ENCODE data around the gene CLEC16A.
"Not testable (repeated sequence)": the region's sequence is repeated elsewhere in the genome, so short reads cannot be mapped to it uniquely, and the experiment has no call there.

Gene CLEC16A

DNA sequence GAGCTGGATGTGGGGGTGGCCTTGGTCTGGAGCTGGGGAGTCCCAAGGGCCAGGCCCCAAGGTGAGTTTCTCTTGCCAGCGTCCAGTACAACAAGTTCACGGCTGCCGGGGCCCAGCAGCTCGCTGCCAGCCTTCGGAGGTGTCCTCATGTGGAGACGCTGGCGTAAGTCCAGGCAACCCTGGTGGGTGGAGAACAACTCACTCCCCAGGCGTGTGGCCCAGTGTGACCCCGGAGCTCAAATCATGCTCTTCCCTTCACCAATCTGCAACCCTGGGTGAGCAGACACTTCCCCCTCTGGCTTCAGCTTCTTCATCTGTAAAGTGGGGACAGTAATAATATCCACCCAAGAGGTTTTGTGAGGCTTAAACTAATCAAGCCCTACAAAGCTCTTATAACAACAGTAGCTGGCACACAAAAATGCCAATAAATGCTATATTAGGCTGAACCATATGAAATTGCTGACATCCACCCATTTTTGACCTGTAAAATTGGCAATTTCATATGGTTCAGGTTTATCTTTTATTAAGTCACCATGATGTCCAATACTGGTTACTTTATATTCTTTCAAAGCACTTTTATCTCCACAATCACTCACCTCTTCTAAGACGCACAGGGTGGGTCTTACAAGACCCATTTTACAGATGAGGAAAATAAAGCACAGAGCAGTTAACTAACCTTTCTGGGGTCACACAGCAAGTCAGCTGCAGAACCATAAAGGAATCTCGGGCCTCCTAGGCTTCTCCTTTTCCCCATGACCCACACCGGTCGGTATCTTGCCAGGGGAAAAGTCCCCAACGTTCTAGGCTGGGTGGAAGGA, 21.8 kb upstream of the CLEC16A start:
- Histone ChIP-seq H3K27me3 (ENCODE audit: insufficient read depth, low read depth) (no peaks in the 10 kb centered on the region), H4K20me1 (ENCODE audit: insufficient read depth) (no peaks in the 10 kb centered on the region), H3K36me3 (ENCODE audit: insufficient read depth) (no peaks in the 10 kb centered on the region), H3K9ac (no peak overlapping the region), H3K4me1 (ENCODE audit: low read depth, poor library complexity, severe bottlenecking) (peaks cover 14% of the 10 kb centered on the region), H3K4me3 (IDR thresholded peaks at IDR 0.05; ENCODE audit: insufficient read depth, low read depth, low read length) (no peak overlapping the region), H3K79me2 (ENCODE audit: insufficient read depth, low read depth) (no peaks in the 10 kb centered on the region), H3K27ac (no peak overlapping the region), H3K4me2 (no peak overlapping the region), H2AFZ (ENCODE audit: low read depth) (no peak overlapping the region)
- TF ChIP-seq, protein P1, sequence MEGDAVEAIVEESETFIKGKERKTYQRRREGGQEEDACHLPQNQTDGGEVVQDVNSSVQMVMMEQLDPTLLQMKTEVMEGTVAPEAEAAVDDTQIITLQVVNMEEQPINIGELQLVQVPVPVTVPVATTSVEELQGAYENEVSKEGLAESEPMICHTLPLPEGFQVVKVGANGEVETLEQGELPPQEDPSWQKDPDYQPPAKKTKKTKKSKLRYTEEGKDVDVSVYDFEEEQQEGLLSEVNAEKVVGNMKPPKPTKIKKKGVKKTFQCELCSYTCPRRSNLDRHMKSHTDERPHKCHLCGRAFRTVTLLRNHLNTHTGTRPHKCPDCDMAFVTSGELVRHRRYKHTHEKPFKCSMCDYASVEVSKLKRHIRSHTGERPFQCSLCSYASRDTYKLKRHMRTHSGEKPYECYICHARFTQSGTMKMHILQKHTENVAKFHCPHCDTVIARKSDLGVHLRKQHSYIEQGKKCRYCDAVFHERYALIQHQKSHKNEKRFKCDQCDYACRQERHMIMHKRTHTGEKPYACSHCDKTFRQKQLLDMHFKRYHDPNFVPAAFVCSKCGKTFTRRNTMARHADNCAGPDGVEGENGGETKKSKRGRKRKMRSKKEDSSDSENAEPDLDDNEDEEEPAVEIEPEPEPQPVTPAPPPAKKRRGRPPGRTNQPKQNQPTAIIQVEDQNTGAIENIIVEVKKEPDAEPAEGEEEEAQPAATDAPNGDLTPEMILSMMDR (conservative IDR thresholded peaks at IDR 0.05; ENCODE audit: low read depth, low read length) = no peak

DNA sequence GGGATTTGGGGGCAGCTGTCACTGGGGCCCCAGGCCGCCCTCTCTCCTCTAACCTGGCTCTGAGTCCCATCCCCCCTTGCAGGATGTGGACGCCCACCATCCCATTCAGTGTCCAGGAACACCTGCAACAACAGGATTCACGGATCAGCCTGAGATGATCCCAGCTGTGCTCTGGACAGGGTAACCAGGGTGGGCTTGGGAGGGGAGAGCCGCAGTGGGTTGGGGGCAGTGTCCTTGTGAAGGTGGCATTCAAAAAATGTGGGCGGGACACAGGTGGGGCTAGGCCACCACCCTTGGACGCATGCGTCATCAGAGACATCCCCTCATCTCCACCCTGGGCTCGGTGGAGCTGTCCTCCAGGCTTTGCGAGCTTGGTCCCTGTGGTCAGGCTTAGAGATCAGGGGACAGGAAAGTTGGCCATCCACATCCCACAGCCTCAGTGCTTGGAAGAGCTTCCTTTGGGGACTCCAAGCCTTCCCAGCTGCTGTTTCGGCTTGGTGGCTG, 21.2 kb upstream of the CLEC16A start:
- H3K79me2 ChIP-seq (ENCODE audit: insufficient read depth, low read depth) = no peaks in the 10 kb centered on the region
- H3K4me2 ChIP-seq = no peak overlapping the region
- H3K27ac ChIP-seq = no peak overlapping the region
- no peak overlapping the region for H2AFZ ChIP-seq (ENCODE audit: low read depth)
- no peak overlapping the region for H3K4me3 ChIP-seq (IDR thresholded peaks at IDR 0.05; ENCODE audit: insufficient read depth, low read depth, low read length)
- H3K36me3 ChIP-seq (ENCODE audit: insufficient read depth) = no peaks in the 10 kb centered on the region
- H3K9ac ChIP-seq = no peak overlapping the region
- TF ChIP-seq, protein P1 (conservative IDR thresholded peaks at IDR 0.05; ENCODE audit: low read depth, low read length) = no peak
- H3K27me3 ChIP-seq (ENCODE audit: insufficient read depth, low read depth) = no peaks in the 10 kb centered on the region
- H3K4me1 ChIP-seq (ENCODE audit: low read depth, poor library complexity, severe bottlenecking) = peaks cover 10% of the 10 kb centered on the region
- H4K20me1 ChIP-seq (ENCODE audit: insufficient read depth) = no peaks in the 10 kb centered on the region

DNA sequence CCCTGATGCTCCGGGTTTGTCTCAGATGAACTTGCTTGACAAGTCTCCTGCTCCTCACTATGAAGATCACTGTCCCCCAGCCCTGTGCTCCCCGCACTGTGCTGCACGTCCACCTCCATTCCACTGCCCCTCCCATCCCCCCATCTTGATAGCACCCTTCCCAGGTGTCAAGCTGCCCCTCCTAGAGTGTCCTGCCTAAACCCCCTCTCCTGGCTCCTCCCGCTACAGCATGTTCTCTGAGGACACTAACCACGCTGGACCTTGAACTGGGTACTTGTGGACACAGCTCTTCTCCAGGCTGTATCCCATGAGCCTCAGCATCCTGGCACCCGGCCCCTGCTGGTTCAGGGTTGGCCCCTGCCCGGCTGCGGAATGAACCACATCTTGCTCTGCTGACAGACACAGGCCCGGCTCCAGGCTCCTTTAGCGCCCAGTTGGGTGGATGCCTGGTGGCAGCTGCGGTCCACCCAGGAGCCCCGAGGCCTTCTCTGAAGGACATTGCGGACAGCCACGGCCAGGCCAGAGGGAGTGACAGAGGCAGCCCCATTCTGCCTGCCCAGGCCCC, 20.6 kb upstream of the CLEC16A start:
- Histone ChIP-seq H2AFZ (ENCODE audit: low read depth) (no peak overlapping the region), H3K4me1 (ENCODE audit: low read depth, poor library complexity, severe bottlenecking) (peaks cover 4% of the 10 kb centered on the region), H3K27ac (no peak overlapping the region), H3K27me3 (ENCODE audit: insufficient read depth, low read depth) (no peaks in the 10 kb centered on the region), H3K4me2 (no peak overlapping the region), H4K20me1 (ENCODE audit: insufficient read depth) (no peaks in the 10 kb centered on the region), H3K9ac (no peak overlapping the region), H3K36me3 (ENCODE audit: insufficient read depth) (no peaks in the 10 kb centered on the region), H3K4me3 (IDR thresholded peaks at IDR 0.05; ENCODE audit: insufficient read depth, low read depth, low read length) (no peak overlapping the region), H3K79me2 (ENCODE audit: insufficient read depth, low read depth) (no peaks in the 10 kb centered on the region)
- TF ChIP-seq, protein P1 (conservative IDR thresholded peaks at IDR 0.05; ENCODE audit: low read depth, low read length) = no peak

DNA sequence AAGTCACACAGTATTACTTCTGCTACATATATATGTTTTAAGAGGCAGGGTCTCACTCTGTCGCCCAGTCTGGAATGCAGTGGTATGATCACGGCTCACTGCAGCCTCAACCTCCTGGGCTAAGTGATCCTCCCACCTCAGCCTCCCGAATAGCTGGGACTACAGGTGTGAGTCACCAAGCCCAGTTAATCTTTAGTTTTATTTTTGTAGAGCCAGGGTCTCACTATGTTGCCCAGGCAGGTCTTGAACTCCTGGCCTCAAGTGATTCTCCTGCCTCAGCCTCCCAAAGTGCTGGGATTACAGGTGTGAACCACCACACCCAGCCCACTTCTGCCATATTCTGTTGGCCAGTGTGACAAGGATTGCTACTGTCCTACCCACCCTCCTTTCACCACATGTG, 19.1 kb upstream of the CLEC16A start:
- not testable (repeated sequence) for H3K4me3 ChIP-seq (IDR thresholded peaks at IDR 0.05; ENCODE audit: insufficient read depth, low read depth, low read length); H2AFZ ChIP-seq (ENCODE audit: low read depth); H3K4me1 ChIP-seq (ENCODE audit: low read depth, poor library complexity, severe bottlenecking); H3K36me3 ChIP-seq (ENCODE audit: insufficient read depth); H3K4me2 ChIP-seq; H3K27ac ChIP-seq; H3K27me3 ChIP-seq (ENCODE audit: insufficient read depth, low read depth); H3K79me2 ChIP-seq (ENCODE audit: insufficient read depth, low read depth); H3K9ac ChIP-seq; H4K20me1 ChIP-seq (ENCODE audit: insufficient read depth)

DNA sequence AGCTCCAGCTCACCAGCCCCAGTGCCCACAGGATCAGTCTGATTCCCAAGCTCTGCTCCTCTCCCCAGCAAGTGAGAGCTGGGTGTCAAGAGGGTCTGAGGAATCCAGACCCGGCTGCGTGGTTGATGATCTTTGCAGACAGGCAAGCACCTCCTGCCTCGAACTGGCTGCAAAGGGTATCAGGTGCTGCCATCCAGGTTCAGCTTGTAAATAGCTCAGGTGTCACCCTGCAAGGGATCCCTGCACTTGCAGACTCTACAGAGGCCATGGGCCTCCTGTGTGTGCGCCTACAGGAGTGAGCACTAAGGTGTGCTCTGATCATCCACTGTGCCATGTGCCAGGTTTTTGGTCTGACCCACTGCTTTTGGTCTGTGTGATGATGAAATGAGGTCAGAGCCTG, 18.3 kb upstream of the CLEC16A start:
- H3K27ac ChIP-seq = no peak overlapping the region
- H3K4me1 ChIP-seq (ENCODE audit: low read depth, poor library complexity, severe bottlenecking) = peaks cover 7% of the 10 kb centered on the region
- H3K36me3 ChIP-seq (ENCODE audit: insufficient read depth) = no peaks in the 10 kb centered on the region
- no peak overlapping the region for H3K4me3 ChIP-seq (IDR thresholded peaks at IDR 0.05; ENCODE audit: insufficient read depth, low read depth, low read length)
- H3K9ac ChIP-seq = no peak overlapping the region
- TF ChIP-seq, protein P1 (conservative IDR thresholded peaks at IDR 0.05; ENCODE audit: low read depth, low read length) = no peak
- no peaks in the 10 kb centered on the region for H3K27me3 ChIP-seq (ENCODE audit: insufficient read depth, low read depth)
- no peak overlapping the region for H3K4me2 ChIP-seq
- no peak overlapping the region for H2AFZ ChIP-seq (ENCODE audit: low read depth)
- no peaks in the 10 kb centered on the region for H4K20me1 ChIP-seq (ENCODE audit: insufficient read depth)
- no peaks in the 10 kb centered on the region for H3K79me2 ChIP-seq (ENCODE audit: insufficient read depth, low read depth)
